CD1c-positive myeloid dendritic cell (primary cell): Measurements from ENCODE around the gene CSTB.

Experiments
- DNase-seq: peaks from one replicate; pipeline ENCODE4 v3.0.0-alpha.2; 2016; ENCODE audit errors: extremely low spot score

The CSTB gene

GRCh38 chr21:43750339-43751033 lies 25.6 kb downstream of the CSTB start:
- DNase-seq, result no peak

- no peak for DNase-seq
Observed at GRCh38 chr21:43749651-43750262, 26.4 kb downstream of the CSTB start.

- no peak for DNase-seq
Observed at GRCh38 chr21:43748622-43749021, 27.5 kb downstream of the CSTB start.

- no peak for DNase-seq
Observed at GRCh38 chr21:43745772-43746517, 30.2 kb downstream of the CSTB start.

- no peak for DNase-seq
Observed at GRCh38 chr21:43744725-43745124, 31.4 kb downstream of the CSTB start.

- DNase-seq, result no peak
Observed at GRCh38 chr21:43743947-43744346, 32.2 kb downstream of the CSTB start.

GRCh38 chr21:43741423-43742096 lies 34.5 kb downstream of the CSTB start:
- DNase-seq, result no peak

- peak; percentile 65 for DNase-seq
Observed at GRCh38 chr21:43740497-43741156, 35.5 kb downstream of the CSTB start.

- peak; percentile 47 for DNase-seq
Observed at GRCh38 chr21:43739621-43740435, 36.3 kb downstream of the CSTB start.

GRCh38 chr21:43737158-43737950 lies 38.8 kb downstream of the CSTB start:
- no peak for DNase-seq

GRCh38 chr21:43736224-43736883 lies 39.8 kb downstream of the CSTB start:
- DNase-seq, result no peak

- no peak for DNase-seq
Observed at GRCh38 chr21:43735236-43736091, 40.6 kb downstream of the CSTB start.

- no peak for DNase-seq
Observed at GRCh38 chr21:43734928-43735229, 41.2 kb downstream of the CSTB start.

GRCh38 chr21:43734131-43734927 lies 41.8 kb downstream of the CSTB start:
- no peak for DNase-seq

GRCh38 chr21:43733529-43734071 lies 42.5 kb downstream of the CSTB start:
- DNase-seq, result peak; percentile 70

GRCh38 chr21:43733060-43733459 lies 43.0 kb downstream of the CSTB start:
- DNase-seq, result no peak

GRCh38 chr21:43731891-43732711 lies 44.0 kb downstream of the CSTB start:
- DNase-seq, result no peak
